Measurements from ENCODE around the gene ACTA2.

ACTA2 gene

DNA sequence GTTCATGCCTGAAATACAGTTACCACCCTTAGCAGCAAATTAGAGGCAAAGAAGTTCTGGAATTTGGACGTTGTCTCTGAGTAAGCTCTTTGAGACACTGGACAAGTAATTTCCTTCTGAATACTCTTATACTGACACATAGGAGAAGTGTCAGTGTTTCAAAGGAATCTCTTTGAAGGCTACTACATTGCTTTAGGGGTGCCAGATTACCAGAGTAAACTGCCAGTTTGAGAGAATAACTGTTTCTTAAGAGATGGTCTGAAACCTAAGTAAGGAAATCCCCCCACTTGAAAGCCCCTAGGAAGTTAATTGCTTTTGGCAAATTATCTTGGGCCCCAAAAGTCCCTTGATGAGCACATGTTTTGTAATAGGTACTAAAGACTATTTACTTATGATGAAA, 41.4 kb upstream of the ACTA2 start:
- TF ChIP-seq, protein P1, sequence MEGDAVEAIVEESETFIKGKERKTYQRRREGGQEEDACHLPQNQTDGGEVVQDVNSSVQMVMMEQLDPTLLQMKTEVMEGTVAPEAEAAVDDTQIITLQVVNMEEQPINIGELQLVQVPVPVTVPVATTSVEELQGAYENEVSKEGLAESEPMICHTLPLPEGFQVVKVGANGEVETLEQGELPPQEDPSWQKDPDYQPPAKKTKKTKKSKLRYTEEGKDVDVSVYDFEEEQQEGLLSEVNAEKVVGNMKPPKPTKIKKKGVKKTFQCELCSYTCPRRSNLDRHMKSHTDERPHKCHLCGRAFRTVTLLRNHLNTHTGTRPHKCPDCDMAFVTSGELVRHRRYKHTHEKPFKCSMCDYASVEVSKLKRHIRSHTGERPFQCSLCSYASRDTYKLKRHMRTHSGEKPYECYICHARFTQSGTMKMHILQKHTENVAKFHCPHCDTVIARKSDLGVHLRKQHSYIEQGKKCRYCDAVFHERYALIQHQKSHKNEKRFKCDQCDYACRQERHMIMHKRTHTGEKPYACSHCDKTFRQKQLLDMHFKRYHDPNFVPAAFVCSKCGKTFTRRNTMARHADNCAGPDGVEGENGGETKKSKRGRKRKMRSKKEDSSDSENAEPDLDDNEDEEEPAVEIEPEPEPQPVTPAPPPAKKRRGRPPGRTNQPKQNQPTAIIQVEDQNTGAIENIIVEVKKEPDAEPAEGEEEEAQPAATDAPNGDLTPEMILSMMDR (IDR thresholded peaks at IDR 0.05; ENCODE audit: low read depth, low read length): no peak
- H3K4me3 ChIP-seq (ENCODE audit: low read depth, low read length): peak overlapping the region; percentile 91

DNA sequence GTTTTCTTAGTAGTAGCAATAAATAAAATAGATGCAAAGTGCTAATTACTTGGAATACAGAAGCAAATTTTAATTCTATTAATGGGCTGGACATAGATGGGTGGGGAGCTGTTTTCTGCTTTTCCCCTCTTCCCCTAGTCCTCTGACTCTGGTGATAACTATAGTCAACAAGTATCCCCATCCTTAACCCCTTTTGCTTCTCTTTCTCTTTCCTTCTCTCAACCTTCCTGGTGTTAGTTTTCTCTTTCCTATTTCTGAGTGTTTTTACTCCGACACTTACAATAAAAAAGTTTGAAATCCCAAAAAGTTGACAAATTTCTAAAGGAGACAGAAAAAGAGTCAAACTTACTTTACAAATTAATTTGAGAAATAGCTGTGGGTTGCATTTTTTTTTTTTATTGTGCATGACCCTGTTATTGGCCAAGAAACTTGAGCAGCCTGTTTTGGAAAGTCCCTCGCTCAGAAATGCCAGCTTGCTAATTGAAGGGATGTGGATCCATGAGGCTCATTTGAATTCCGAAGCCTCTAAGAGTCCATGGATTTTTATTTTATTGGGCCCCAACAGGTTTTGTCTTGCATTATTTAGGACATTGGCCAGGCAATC, 40.5 kb upstream of the ACTA2 start:
- H3K4me3 ChIP-seq (ENCODE audit: low read depth, low read length): peak overlapping the region; percentile 91
- TF ChIP-seq, protein P1 (IDR thresholded peaks at IDR 0.05; ENCODE audit: low read depth, low read length): no peak

DNA sequence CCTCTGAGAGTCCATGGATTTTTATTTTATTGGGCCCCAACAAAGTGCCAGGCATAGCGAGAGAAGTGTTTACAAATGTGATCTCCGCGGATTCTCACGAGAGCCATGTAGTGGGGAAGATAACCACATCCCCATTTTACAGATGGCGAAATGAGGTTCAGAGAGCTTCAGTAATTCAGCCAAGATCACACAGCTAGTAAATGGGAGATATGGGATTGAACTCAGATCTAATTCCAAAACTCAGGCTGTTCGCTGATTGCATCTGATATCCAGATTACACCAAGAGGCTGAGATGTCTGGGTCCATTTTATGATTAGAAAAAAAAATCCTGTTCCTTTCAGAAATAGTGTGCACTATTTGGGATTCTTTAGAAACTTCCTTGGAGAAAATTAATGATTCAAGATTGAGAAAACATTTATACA, 39.3 kb upstream of the ACTA2 start:
- peak overlapping the region; percentile 91 for H3K4me3 ChIP-seq (ENCODE audit: low read depth, low read length)
- TF ChIP-seq, protein P1 (IDR thresholded peaks at IDR 0.05; ENCODE audit: low read depth, low read length): no peak

DNA sequence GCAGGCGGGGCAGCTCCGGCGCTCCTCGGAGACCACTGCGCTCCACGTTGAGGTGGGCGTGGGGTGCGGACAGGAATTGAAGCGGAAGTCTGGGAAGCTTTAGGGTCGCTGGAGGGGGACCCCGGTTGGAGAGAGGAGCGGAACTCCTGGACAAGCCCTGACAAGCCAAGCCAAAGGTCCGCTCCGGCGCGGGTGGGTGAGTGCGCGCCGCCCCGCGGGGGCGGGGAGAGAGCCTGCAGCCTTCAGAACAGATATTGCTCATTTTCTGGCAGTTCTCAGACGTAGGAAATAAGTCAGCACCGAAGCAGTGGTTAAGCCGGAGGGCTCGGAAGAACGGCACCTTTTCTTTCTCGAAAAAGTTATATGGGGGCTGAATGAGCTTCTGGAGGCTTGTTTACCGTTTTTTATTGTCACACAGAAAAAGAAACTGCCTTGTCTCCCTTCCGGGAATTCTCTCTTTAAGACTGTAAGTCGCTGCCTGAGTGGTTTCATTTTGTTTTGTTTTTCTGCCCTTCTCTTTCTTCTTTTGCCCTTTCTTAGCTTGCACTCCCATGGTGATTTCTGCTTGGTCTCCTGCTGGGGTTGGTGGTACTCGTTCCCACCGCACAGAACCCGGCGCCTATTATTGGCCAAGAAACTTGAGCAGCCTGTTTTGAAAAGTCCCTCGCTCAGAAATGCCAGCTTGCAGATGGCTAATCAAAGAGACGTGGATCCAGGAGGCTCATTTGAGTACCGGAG, 38.8 kb upstream of the ACTA2 start:
- TF ChIP-seq, protein P1 (IDR thresholded peaks at IDR 0.05; ENCODE audit: low read depth, low read length): no peak
- peak overlapping the region; percentile 91 for H3K4me3 ChIP-seq (ENCODE audit: low read depth, low read length)

DNA sequence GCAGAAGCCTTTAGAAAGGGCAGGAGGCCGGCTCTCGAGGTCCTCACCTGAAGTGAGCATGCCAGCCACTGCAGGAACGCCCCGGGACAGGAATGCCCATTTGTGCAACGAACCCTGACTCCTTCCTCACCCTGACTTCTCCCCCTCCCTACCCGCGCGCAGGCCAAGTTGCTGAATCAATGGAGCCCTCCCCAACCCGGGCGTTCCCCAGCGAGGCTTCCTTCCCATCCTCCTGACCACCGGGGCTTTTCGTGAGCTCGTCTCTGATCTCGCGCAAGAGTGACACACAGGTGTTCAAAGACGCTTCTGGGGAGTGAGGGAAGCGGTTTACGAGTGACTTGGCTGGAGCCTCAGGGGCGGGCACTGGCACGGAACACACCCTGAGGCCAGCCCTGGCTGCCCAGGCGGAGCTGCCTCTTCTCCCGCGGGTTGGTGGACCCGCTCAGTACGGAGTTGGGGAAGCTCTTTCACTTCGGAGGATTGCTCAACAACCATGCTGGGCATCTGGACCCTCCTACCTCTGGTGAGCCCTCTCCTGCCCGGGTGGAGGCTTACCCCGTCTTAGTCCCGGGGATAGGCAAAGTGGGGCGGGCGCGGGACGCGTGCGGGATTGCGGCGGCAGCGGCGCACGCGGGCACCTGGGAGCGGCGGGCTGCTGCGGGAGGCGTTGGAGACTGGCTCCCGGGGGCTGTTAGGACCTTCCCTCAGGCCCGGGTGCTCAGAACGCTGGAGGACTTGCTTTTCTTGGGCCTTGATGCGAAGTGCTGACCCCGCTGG, 38.0 kb upstream of the ACTA2 start, which contains the start of gene FAS:
FAS (plus strand) TSS at position 415 of the 777 bp plus-strand sequence; CDS start at position 494, 79 bp downstream.
- peak within 1 kb of the TSS; percentile 91 for H3K4me3 ChIP-seq (ENCODE audit: low read depth, low read length)
- TF ChIP-seq, protein P1 (IDR thresholded peaks at IDR 0.05; ENCODE audit: low read depth, low read length): no peak

DNA sequence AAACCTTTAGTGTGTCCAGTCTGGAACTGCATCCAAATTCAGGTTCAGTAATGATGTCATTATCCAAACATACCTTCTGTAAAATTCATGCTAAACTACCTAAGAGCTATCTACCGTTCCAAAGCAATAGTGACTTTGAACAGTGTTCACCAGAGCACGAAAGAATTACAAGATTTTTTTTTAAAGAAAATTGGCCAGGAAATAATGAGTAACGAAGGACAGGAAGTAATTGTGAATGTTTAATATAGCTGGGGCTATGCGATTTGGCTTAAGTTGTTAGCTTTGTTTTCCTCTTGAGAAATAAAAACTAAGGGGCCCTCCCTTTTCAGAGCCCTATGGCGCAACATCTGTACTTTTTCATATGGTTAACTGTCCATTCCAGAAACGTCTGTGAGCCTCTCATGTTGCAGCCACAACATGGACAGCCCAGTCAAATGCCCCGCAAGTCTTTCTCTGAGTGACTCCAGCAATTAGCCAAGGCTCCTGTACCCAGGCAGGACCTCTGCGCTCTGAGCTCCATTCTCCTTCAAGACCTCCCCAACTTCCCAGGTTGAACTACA, 37.3 kb upstream of the ACTA2 start:
- H3K4me3 ChIP-seq (ENCODE audit: low read depth, low read length): peak overlapping the region; percentile 91

More for the DNA sequence above, 37.3 kb upstream of the ACTA2 start:
- TF ChIP-seq, protein P1 (IDR thresholded peaks at IDR 0.05; ENCODE audit: low read depth, low read length): no peak
